Measurements from ENCODE around the gene TTC31. TPM values are rescaled to one million over a fixed set of nuclear protein-coding genes. Genes with fewer than 3 reads are reported as not detected.

The TTC31 gene
- total RNA-seq, 1 experiment from 2014 or later, result 26.4 TPM

DNA sequence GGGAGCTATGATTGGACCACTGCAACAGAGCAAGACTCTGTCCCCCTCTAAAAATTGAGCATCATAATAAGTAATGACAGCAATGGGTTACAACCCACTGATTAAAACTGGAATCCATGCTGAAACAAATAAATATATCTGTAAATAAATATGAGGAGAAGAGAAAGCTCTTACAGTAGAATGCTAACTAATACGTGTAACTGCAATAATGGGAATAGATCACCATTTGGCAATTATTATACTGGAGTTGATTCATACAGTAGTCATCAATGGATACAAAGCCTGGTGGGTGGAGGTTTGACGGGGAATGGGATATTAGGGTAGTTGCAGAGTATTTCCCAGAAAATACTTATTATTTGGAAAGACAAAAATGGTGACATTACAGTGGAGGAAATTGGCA, 34.1 kb upstream of the TTC31 start:
- H3K4me1 ChIP-seq (ENCODE audit: control insufficient read depth in 1 of 2, insufficient read depth in 2 of 2, low read length in 2 of 2), result peaks cover 12 to 25% of the 10 kb centered on the region in 2 experiments
- no peaks in the 10 kb centered on the region for H3K27me3 ChIP-seq (ENCODE audit: insufficient read depth, low read length)
- H3K4me2 ChIP-seq (ENCODE audit: low read length), result no peak overlapping the region
- no TSS peak for BruUV-seq (replicated peaks)
- H3K9ac ChIP-seq (ENCODE audit: low read length), result no peak overlapping the region
- ATAC-seq (no peak), DNase-seq (ENCODE audit: low read depth, low spot score) (no peak)
- no peaks in the 10 kb centered on the region for H3K36me3 ChIP-seq (ENCODE audit: control insufficient read depth in 1 of 2, insufficient read depth in 2 of 2, low read length in 2 of 2)
- no peaks in the 10 kb centered on the region for H3K9me3 ChIP-seq (ENCODE audit: control insufficient read depth in 1 of 2, insufficient read depth in 1 of 2, low read depth in 1 of 2, low read length in 2 of 2)
- H3K9me2 ChIP-seq (ENCODE audit: insufficient read depth), result no peaks in the 10 kb centered on the region
- no peak overlapping the region for H3K4me3 ChIP-seq (replicated peaks in 1 of 2; ENCODE audit: low read depth in 1 of 2, low read length in 2 of 2)
- H4K20me1 ChIP-seq (ENCODE audit: insufficient read depth), result no peaks in the 10 kb centered on the region
- no peak overlapping the region for H2AFZ ChIP-seq (ENCODE audit: low read depth, low read length, poor library complexity, severe bottlenecking)
- RAD21 ChIA-PET (ENCODE audit: low non-redundant PET in 1 of 2, low total read pairs in 2 of 2, uncharacterized antibody in 2 of 2, unreplicated experiment in 2 of 2), result no interaction called here
- CTCF ChIA-PET, result no interaction called here
- H3K27ac ChIP-seq (ENCODE audit: low read depth, low read length), result no peak overlapping the region
- TF ChIP-seq POLR2AphosphoS5 (IDR thresholded peaks at IDR 0.05; ENCODE audit: low read depth, low read length), result no peak
- TF ChIP-seq, protein P1, sequence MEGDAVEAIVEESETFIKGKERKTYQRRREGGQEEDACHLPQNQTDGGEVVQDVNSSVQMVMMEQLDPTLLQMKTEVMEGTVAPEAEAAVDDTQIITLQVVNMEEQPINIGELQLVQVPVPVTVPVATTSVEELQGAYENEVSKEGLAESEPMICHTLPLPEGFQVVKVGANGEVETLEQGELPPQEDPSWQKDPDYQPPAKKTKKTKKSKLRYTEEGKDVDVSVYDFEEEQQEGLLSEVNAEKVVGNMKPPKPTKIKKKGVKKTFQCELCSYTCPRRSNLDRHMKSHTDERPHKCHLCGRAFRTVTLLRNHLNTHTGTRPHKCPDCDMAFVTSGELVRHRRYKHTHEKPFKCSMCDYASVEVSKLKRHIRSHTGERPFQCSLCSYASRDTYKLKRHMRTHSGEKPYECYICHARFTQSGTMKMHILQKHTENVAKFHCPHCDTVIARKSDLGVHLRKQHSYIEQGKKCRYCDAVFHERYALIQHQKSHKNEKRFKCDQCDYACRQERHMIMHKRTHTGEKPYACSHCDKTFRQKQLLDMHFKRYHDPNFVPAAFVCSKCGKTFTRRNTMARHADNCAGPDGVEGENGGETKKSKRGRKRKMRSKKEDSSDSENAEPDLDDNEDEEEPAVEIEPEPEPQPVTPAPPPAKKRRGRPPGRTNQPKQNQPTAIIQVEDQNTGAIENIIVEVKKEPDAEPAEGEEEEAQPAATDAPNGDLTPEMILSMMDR (IDR thresholded peaks at IDR 0.05 in 2 of 3, conservative IDR thresholded peaks at IDR 0.05 in 1 of 3; ENCODE audit: borderline replicate concordance in 1 of 3, insufficient read depth in 1 of 3, low read depth in 2 of 3, low read length in 2 of 3), result no peak
- TF ChIP-seq, protein P2, sequence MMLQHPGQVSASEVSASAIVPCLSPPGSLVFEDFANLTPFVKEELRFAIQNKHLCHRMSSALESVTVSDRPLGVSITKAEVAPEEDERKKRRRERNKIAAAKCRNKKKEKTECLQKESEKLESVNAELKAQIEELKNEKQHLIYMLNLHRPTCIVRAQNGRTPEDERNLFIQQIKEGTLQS (IDR thresholded peaks at IDR 0.05), result no peak
- no peak for TF ChIP-seq EZH2 (IDR thresholded peaks at IDR 0.05)
- POLR2A ChIA-PET, result interaction anchor here (1.2 kb wide), 1 partner anchor 8 kb away, joined by 3 read pairs; no protein-coding TSS in a partner anchor
- intact Hi-C loops (cut with micrococcal nuclease), result no loop called here
- H3K79me2 ChIP-seq (ENCODE audit: insufficient read depth, low read length), result no peaks in the 10 kb centered on the region

DNA sequence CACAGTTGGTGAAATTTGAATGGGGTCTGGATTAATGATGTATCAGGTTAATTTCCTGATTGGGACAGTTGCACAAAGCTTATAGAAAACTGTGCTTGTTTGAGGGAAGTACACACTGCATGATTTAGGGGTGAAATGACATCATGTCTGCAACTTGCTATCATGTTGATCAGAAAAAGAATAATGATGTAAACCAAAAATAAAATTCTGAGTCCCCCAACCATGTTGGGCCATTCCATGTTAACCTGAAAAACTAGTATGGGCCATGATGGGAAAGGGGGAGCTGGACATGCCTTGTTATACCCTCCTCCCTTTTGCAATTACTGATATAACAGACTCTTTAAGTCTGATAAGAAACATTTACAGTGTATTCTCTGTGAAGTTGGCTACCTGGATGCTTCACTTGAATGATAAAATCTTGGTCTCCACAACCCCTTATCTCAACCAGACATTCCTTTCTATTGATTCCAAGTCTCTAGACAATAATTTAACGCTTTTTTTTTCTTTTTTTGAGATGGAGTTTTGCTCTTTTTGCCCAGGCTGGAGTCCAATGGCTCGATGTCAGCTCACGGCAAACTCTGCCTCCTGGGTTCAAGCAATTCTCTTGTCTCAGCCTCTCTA, 32.2 kb upstream of the TTC31 start:
- no peaks in the 10 kb centered on the region for H3K36me3 ChIP-seq (ENCODE audit: control insufficient read depth in 1 of 2, insufficient read depth in 2 of 2, low read length in 2 of 2)
- H3K4me1 ChIP-seq (ENCODE audit: control insufficient read depth in 1 of 2, insufficient read depth in 2 of 2, low read length in 2 of 2), result peaks cover under 1 to 23% of the 10 kb centered on the region in 2 experiments
- POLR2A ChIA-PET, result no interaction called here
- intact Hi-C loops (cut with micrococcal nuclease), result loop anchor here (10.0 kb wide), 1 partner anchor 1216 kb away; the partner anchor contains the start of genes CCT7 and PRADC1
- no peak overlapping the region for H3K9ac ChIP-seq (ENCODE audit: low read length)
- ATAC-seq (no peak), DNase-seq (ENCODE audit: low read depth, low spot score) (no peak)
- no peak overlapping the region for H3K4me2 ChIP-seq (ENCODE audit: low read length)
- TF ChIP-seq JUND (IDR thresholded peaks at IDR 0.05) (no peak), SRF (IDR thresholded peaks at IDR 0.05; ENCODE audit: low read depth) (no peak), CBX3 (IDR thresholded peaks at IDR 0.05; ENCODE audit: low read depth) (no peak), MAX (IDR thresholded peaks at IDR 0.05) (no peak)
- RAD21 ChIA-PET (ENCODE audit: low non-redundant PET in 1 of 2, low total read pairs in 2 of 2, uncharacterized antibody in 2 of 2, unreplicated experiment in 2 of 2), result no interaction called here
- no TSS peak for BruUV-seq (replicated peaks)
- no peaks in the 10 kb centered on the region for H3K27me3 ChIP-seq (ENCODE audit: insufficient read depth, low read length)
- H4K20me1 ChIP-seq (ENCODE audit: insufficient read depth), result no peaks in the 10 kb centered on the region
- no peaks in the 10 kb centered on the region for H3K9me3 ChIP-seq (ENCODE audit: control insufficient read depth in 1 of 2, insufficient read depth in 1 of 2, low read depth in 1 of 2, low read length in 2 of 2)
- H3K9me2 ChIP-seq (ENCODE audit: insufficient read depth), result no peaks in the 10 kb centered on the region
- H3K4me3 ChIP-seq (replicated peaks in 1 of 2; ENCODE audit: low read depth in 1 of 2, low read length in 2 of 2), result no peak overlapping the region
- no peak overlapping the region for H2AFZ ChIP-seq (ENCODE audit: low read depth, low read length, poor library complexity, severe bottlenecking)
- H3K27ac ChIP-seq (ENCODE audit: low read depth, low read length), result no peak overlapping the region
- CTCF ChIA-PET, result no interaction called here
- peaks cover 6% of the 10 kb centered on the region; the same call in 1 of the 2 replicates for H3K79me2 ChIP-seq (ENCODE audit: insufficient read depth, low read length)
